GM23338 (cell line): Measurements from ENCODE around the gene KRT79. TPM values are rescaled to one million over a fixed set of nuclear protein-coding genes. Genes with fewer than 3 reads are reported as not detected.
A peak's percentile ranks its signal among the peaks of the same experiment; 100 is the strongest.

Experiments
- ATAC-seq: fragments of 200-7000 bp; cut with Tn5 transposase; 3 replicates; pipeline ENCODE4 v1.9.1; 2020
- DNase-seq: peaks from one replicate; pipeline ENCODE4 v3.0.0-alpha.2; 2015; ENCODE audit warnings: low spot score
- H2AFZ ChIP-seq: fragments of 200-600 bp; sonication (generic); 2 replicates; pipeline ENCODE4 v1.8.0; 2016; ENCODE audit warnings: antibody characterized with exemption, mild to moderate bottlenecking, moderate library complexity
- H3F3A ChIP-seq: fragments of 200-600 bp; sonication (generic); replicated peaks from 2 replicates; pipeline ENCODE4 v1.8.0; 2017; ENCODE audit warnings: antibody characterized with exemption, mixed run types, low read depth
- H3K27ac ChIP-seq: fragments of 200-600 bp; sonication (generic); 2 replicates; pipeline ENCODE4 v1.6.1; 2016; ENCODE audit warnings: low read depth
- H3K27me3 ChIP-seq: fragments of 200-600 bp; sonication (generic); 2 replicates; pipeline ENCODE4 v1.8.0; 2016; ENCODE audit warnings: mild to moderate bottlenecking, mixed run types, moderate library complexity; ENCODE audit not compliant: insufficient read depth
- H3K36me3 ChIP-seq: fragments of 200-600 bp; sonication (generic); 2 replicates; pipeline ENCODE4 v1.8.0; 2016; ENCODE audit warnings: mild to moderate bottlenecking; ENCODE audit not compliant: insufficient read depth
- H3K4me1 ChIP-seq: fragments of 200-600 bp; sonication (generic); 2 replicates; pipeline ENCODE4 v1.8.0; 2016; ENCODE audit warnings: mild to moderate bottlenecking, moderate library complexity; ENCODE audit not compliant: insufficient read depth
- H3K4me2 ChIP-seq: fragments of 200-600 bp; sonication (generic); 2 replicates; pipeline ENCODE4 v1.7.1; 2017; ENCODE audit warnings: mixed run types
- H3K4me3 ChIP-seq: fragments of 200-600 bp; sonication (generic); 2 replicates; pipeline ENCODE4 v1.6.1; 2016; ENCODE audit warnings: mixed run types
- H3K79me2 ChIP-seq: fragments of 200-600 bp; sonication (generic); replicated peaks from 2 replicates; pipeline ENCODE4 v1.8.0; 2017; ENCODE audit warnings: mild to moderate bottlenecking; ENCODE audit not compliant: insufficient read depth
- H3K9me2 ChIP-seq: fragments of 200-600 bp; sonication (generic); 2 replicates; pipeline ENCODE4 v1.8.0; 2017; ENCODE audit not compliant: insufficient read depth
- H4K20me1 ChIP-seq: fragments of 200-600 bp; sonication (generic); replicated peaks from 2 replicates; pipeline ENCODE4 v1.8.0; 2017; ENCODE audit warnings: mild to moderate bottlenecking; ENCODE audit not compliant: insufficient read depth
- H3K27ac Mint-ChIP-seq: 2 replicates; pipeline ENCODE4 v1.8.0; 2020; ENCODE audit warnings: inconsistent platforms, mild to moderate bottlenecking, moderate library complexity, mixed read lengths
- H3K27me3 Mint-ChIP-seq: 3 replicates; pipeline ENCODE4 v1.8.0; 2022; ENCODE audit warnings: low read depth, mild to moderate bottlenecking, moderate library complexity, mixed read lengths, inconsistent platforms; ENCODE audit not compliant: insufficient read depth, poor library complexity
- H3K36me3 Mint-ChIP-seq: 3 replicates; pipeline ENCODE4 v1.8.0; 2021; ENCODE audit warnings: low read depth, mild to moderate bottlenecking, inconsistent platforms, moderate library complexity, mixed read lengths
- H3K4me1 Mint-ChIP-seq: 3 replicates; pipeline ENCODE4 v1.8.0; 2020; ENCODE audit warnings: mild to moderate bottlenecking, inconsistent platforms, mixed read lengths
- H3K4me3 Mint-ChIP-seq: 3 replicates; pipeline ENCODE4 v1.8.0; 2021; ENCODE audit warnings: moderate library complexity, mild to moderate bottlenecking, inconsistent platforms, mixed read lengths
- H3K9me3 Mint-ChIP-seq: 3 replicates; pipeline ENCODE4 v1.8.0; 2020; ENCODE audit warnings: moderate library complexity, mild to moderate bottlenecking, inconsistent platforms, mixed read lengths
- POLR2AphosphoS5 ChIP-seq: IDR thresholded peaks from 2 replicates; pipeline ENCODE4 v1.6.1; 2016; ENCODE audit warnings: antibody characterized with exemption, low read depth
- REST ChIP-seq: IDR thresholded peaks from one replicate; pipeline ENCODE4 v1.6.1; 2018; ENCODE audit warnings: antibody characterized with exemption; ENCODE audit not compliant: unreplicated experiment
- STAT1 ChIP-seq: IDR thresholded peaks from one replicate; pipeline ENCODE4 v1.6.1; 2016; ENCODE audit warnings: antibody characterized with exemption; ENCODE audit not compliant: unreplicated experiment
- ZNF114 ChIP-seq: fragments of 250-450 bp; sonication (Bioruptor Pico); IDR thresholded peaks from 2 replicates; pipeline ENCODE4 v1.5.0; 2020; ENCODE audit warnings: mild to moderate bottlenecking, moderate library complexity
- ZNF331 ChIP-seq: fragments of 250-450 bp; sonication (Bioruptor Pico); IDR thresholded peaks from 2 replicates; pipeline ENCODE4 v1.5.0; 2020; ENCODE audit warnings: low read depth, mild to moderate bottlenecking, moderate library complexity
- polyA plus RNA-seq: library from polyadenylated mRNA; unstranded; fragments of >200 nt; fragmentation: Nextera tagmentation; extraction: Ambion mirVana; gene quantifications from 2 replicates; pipeline ENCODE4 v1.2.1, GENCODE V29; 2016
- total RNA-seq: library from RNA; depleted of rRNA; stranded (reverse); fragments of >200 nt; shearing (Covaris generic); gene quantifications from 2 replicates; pipeline ENCODE4 v1.2.3, GENCODE V29; 2014
- TF ChIP-seq, protein P1 (sequence below): IDR thresholded peaks from 2 replicates; pipeline ENCODE4 v1.6.1; 2016; ENCODE audit warnings: antibody characterized with exemption

The KRT79 gene
- total and polyA plus RNA-seq, 2 experiments from 2014 or later, result 0.21 TPM; not detected in 1

DNA sequence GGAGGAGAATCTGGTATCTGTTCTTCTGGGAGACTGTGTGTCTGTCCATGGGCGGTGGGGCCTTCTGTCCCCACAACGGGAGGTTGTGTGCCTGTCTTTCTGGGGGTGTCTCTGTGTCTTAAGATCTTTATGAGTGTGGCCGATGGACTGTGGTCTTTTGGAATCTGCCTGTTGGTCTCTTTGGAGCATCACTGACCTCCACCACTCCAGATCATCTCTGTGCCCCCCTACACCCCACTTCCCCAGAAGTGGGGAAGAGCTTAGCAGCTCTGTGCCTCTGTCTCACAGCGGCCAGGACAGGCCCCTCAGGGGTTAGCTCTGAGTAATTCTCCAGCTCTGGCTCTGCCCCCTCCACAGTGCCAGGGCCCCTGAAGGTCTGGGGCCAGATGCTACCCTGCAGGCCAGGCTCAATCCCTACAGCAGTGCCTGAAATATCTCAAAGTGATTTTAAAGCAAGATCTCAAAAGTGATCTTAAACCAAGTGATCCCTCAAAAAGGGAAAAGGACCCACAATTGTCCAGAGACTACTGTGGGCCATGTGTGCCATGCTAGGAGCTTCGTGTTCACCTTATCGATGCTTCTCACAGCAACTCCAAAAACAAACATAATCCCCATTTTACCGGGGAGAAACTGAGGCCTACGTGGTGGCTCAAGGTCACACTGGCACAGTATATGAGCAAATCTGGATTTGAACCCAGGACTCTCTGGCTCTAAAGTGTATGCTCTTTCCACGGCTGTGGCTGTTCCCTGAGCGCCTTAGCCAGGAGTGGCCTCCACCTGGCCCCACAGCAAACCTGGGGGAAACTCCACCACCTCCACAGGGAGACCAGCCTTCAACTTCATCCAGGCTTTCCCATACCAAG lies 40.7 kb upstream of the KRT79 start:
- H4K20me1 ChIP-seq, result no peaks in the 10 kb centered on the region
- no peaks in the 10 kb centered on the region for H3K79me2 ChIP-seq
- Mint-ChIP-seq H3K4me3 (peak overlapping the region; percentile 66), H3K4me1 (peaks cover 24% of the 10 kb centered on the region), H3K27me3 (peaks cover 11% of the 10 kb centered on the region), H3K36me3 (no peaks in the 10 kb centered on the region), H3K27ac (no peak overlapping the region), H3K9me3 (no peaks in the 10 kb centered on the region)
- H3F3A ChIP-seq, result peaks cover 3% of the 10 kb centered on the region; the same call in 1 of the 2 replicates
- DNase-seq (no peak), ATAC-seq (no peak)
- peak overlapping the region; percentile 88 for H3K4me2 ChIP-seq
- H3K4me1 ChIP-seq, result no peaks in the 10 kb centered on the region; the same call in 1 of the 2 replicates
- H3K36me3 ChIP-seq, result no peaks in the 10 kb centered on the region
- peak overlapping the region; percentile 98 for H2AFZ ChIP-seq
- H3K27me3 ChIP-seq, result peaks cover 26% of the 10 kb centered on the region
- TF ChIP-seq ZNF331 (CRISPR knock-in tag) (no peak), POLR2AphosphoS5 (no peak), REST (no peak), ZNF114 (CRISPR knock-in tag) (no peak)
- no peaks in the 10 kb centered on the region for H3K9me2 ChIP-seq
- no peak overlapping the region for H3K27ac ChIP-seq
- H3K4me3 ChIP-seq, result peak overlapping the region; percentile 59

GRCh38 chr12:52873832-52874572 lies 39.9 kb upstream of the KRT79 start:
- Histone ChIP-seq H2AFZ (peak overlapping the region; percentile 98), H3K4me1 (no peaks in the 10 kb centered on the region; the same call in 1 of the 2 replicates), H3K27me3 (peaks cover 26% of the 10 kb centered on the region), H3K27ac (no peak overlapping the region), H3K36me3 (no peaks in the 10 kb centered on the region), H3K9me2 (no peaks in the 10 kb centered on the region), H3K4me3 (peak overlapping the region; percentile 59), H4K20me1 (no peaks in the 10 kb centered on the region), H3K4me2 (peak overlapping the region; percentile 88), H3K79me2 (no peaks in the 10 kb centered on the region), H3F3A (peaks cover 3% of the 10 kb centered on the region; the same call in 1 of the 2 replicates)
- Mint-ChIP-seq H3K4me1 (peaks cover 22% of the 10 kb centered on the region), H3K27me3 (peaks cover 13% of the 10 kb centered on the region), H3K27ac (no peak overlapping the region), H3K4me3 (peak overlapping the region; percentile 75), H3K9me3 (no peaks in the 10 kb centered on the region), H3K36me3 (no peaks in the 10 kb centered on the region)
- peak; percentile 63 for DNase-seq
- ATAC-seq, result peak; percentile 57
- TF ChIP-seq STAT1, result no peak
- TF ChIP-seq, protein P1, sequence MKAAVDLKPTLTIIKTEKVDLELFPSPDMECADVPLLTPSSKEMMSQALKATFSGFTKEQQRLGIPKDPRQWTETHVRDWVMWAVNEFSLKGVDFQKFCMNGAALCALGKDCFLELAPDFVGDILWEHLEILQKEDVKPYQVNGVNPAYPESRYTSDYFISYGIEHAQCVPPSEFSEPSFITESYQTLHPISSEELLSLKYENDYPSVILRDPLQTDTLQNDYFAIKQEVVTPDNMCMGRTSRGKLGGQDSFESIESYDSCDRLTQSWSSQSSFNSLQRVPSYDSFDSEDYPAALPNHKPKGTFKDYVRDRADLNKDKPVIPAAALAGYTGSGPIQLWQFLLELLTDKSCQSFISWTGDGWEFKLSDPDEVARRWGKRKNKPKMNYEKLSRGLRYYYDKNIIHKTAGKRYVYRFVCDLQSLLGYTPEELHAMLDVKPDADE, result no peak
- no peak for TF ChIP-seq REST
